ENCODE measurements around the gene TLE5. TPM values are rescaled to one million over a fixed set of nuclear protein-coding genes. Genes with fewer than 3 reads are reported as not detected.

TLE5 gene
- total and polyA plus RNA-seq, 9 of the 15 experiments (the other 6 are each of a cell fraction or from before 2014, with no cell fraction given): 2.0 to 347 (median 235) TPM

DNA sequence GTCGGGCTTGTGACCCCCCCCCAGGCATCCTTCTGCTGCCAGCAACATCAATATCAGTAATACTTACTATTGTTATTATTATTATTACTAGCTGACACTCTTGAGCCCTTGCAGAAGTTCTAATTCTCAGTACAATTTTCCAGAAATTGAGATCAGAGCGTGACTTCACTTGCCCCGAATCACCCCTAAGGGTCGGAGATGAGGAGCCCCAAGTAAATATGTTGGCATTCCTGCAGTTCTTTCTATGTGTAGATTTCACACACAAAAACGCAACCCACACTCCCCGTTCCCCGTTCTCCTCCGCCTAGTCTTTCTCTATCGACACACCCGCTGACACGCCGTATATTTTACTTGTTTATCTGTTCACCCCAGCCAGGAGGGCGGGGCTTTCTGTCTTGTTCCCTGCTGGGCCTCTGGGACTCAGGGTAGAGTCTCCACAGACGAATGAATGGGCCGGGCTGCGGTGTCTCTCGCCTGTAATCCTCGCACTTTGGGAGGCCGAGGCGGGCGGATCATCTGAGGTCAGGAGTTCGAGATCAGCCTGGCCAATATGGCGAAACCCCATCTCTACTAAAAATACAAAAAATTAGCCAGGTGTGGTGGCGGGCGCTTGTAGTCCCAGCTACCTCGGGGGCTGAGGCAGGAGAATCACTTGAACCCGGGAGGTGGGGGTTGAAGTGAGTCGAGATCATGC is 14.7 kb downstream of the TLE5 start (continued):
- no peak for TF ChIP-seq KLF10 (CRISPR knock-in tag; IDR thresholded peaks at IDR 0.05)
- no peak for TF ChIP-seq GTF2F1 (IDR thresholded peaks at IDR 0.05; ENCODE audit: low read depth, low read length)
- TF ChIP-seq YY1 (IDR thresholded peaks at IDR 0.05; ENCODE audit: borderline replicate concordance in 1 of 3, control insufficient read depth in 1 of 3, extremely low read depth in 1 of 3, insufficient read depth in 3 of 3, insufficient read length in 1 of 3, insufficient replicate concordance in 2 of 3, low read depth in 1 of 3, low read length in 2 of 3): peak in 1 of 3 experiments; percentile 34
- TF ChIP-seq, protein P1, sequence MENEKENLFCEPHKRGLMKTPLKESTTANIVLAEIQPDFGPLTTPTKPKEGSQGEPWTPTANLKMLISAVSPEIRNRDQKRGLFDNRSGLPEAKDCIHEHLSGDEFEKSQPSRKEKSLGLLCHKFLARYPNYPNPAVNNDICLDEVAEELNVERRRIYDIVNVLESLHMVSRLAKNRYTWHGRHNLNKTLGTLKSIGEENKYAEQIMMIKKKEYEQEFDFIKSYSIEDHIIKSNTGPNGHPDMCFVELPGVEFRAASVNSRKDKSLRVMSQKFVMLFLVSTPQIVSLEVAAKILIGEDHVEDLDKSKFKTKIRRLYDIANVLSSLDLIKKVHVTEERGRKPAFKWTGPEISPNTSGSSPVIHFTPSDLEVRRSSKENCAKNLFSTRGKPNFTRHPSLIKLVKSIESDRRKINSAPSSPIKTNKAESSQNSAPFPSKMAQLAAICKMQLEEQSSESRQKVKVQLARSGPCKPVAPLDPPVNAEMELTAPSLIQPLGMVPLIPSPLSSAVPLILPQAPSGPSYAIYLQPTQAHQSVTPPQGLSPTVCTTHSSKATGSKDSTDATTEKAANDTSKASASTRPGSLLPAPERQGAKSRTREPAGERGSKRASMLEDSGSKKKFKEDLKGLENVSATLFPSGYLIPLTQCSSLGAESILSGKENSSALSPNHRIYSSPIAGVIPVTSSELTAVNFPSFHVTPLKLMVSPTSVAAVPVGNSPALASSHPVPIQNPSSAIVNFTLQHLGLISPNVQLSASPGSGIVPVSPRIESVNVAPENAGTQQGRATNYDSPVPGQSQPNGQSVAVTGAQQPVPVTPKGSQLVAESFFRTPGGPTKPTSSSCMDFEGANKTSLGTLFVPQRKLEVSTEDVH (IDR thresholded peaks at IDR 0.05; ENCODE audit: low read depth, partially characterized antibody): no peak
- TF ChIP-seq, protein P2, sequence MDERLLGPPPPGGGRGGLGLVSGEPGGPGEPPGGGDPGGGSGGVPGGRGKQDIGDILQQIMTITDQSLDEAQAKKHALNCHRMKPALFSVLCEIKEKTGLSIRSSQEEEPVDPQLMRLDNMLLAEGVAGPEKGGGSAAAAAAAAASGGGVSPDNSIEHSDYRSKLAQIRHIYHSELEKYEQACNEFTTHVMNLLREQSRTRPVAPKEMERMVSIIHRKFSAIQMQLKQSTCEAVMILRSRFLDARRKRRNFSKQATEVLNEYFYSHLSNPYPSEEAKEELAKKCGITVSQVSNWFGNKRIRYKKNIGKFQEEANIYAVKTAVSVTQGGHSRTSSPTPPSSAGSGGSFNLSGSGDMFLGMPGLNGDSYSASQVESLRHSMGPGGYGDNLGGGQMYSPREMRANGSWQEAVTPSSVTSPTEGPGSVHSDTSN (CRISPR knock-in tag; IDR thresholded peaks at IDR 0.05; ENCODE audit: low read depth): peak; percentile 50; the same call in 1 of the 2 replicates
- TF ChIP-seq, protein P2 (tag; conservative IDR thresholded peaks at IDR 0.05; ENCODE audit: low read depth): peak; percentile 99
- peak in 1 of 2 experiments; percentile 28; a peak in 1 of 3 replicates for TF ChIP-seq CBX3 (IDR thresholded peaks at IDR 0.05; ENCODE audit: borderline replicate concordance in 1 of 2, low read length in 2 of 2)
- no peak for TF ChIP-seq LCOR (CRISPR knock-in tag; IDR thresholded peaks at IDR 0.05)
- TF ChIP-seq CBX8 (IDR thresholded peaks at IDR 0.05; ENCODE audit: borderline replicate concordance, extremely low read depth, low read depth, low read length, poor library complexity, severe bottlenecking): no peak
- TF ChIP-seq HDGF (IDR thresholded peaks at IDR 0.05): no peak
- no peak for TF ChIP-seq PTTG1 (tag; IDR thresholded peaks at IDR 0.05; ENCODE audit: low read depth)
- TF ChIP-seq NCOA6 (IDR thresholded peaks at IDR 0.05): no peak
- TF ChIP-seq GATAD2B (IDR thresholded peaks at IDR 0.05; ENCODE audit: borderline replicate concordance): 0 out of 2 replicates have a peak, but pooled peaks have one; percentile 35
- no peak for TF ChIP-seq NFE2 (IDR thresholded peaks at IDR 0.05; ENCODE audit: low read depth)
- TF ChIP-seq ETV5 (CRISPR knock-in tag; IDR thresholded peaks at IDR 0.05; ENCODE audit: low read depth): no peak
- peak; percentile 89 for TF ChIP-seq L3MBTL2 (IDR thresholded peaks at IDR 0.05)
- TF ChIP-seq, protein P3, sequence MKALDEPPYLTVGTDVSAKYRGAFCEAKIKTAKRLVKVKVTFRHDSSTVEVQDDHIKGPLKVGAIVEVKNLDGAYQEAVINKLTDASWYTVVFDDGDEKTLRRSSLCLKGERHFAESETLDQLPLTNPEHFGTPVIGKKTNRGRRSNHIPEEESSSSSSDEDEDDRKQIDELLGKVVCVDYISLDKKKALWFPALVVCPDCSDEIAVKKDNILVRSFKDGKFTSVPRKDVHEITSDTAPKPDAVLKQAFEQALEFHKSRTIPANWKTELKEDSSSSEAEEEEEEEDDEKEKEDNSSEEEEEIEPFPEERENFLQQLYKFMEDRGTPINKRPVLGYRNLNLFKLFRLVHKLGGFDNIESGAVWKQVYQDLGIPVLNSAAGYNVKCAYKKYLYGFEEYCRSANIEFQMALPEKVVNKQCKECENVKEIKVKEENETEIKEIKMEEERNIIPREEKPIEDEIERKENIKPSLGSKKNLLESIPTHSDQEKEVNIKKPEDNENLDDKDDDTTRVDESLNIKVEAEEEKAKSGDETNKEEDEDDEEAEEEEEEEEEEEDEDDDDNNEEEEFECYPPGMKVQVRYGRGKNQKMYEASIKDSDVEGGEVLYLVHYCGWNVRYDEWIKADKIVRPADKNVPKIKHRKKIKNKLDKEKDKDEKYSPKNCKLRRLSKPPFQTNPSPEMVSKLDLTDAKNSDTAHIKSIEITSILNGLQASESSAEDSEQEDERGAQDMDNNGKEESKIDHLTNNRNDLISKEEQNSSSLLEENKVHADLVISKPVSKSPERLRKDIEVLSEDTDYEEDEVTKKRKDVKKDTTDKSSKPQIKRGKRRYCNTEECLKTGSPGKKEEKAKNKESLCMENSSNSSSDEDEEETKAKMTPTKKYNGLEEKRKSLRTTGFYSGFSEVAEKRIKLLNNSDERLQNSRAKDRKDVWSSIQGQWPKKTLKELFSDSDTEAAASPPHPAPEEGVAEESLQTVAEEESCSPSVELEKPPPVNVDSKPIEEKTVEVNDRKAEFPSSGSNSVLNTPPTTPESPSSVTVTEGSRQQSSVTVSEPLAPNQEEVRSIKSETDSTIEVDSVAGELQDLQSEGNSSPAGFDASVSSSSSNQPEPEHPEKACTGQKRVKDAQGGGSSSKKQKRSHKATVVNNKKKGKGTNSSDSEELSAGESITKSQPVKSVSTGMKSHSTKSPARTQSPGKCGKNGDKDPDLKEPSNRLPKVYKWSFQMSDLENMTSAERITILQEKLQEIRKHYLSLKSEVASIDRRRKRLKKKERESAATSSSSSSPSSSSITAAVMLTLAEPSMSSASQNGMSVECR (CRISPR knock-in tag; IDR thresholded peaks at IDR 0.05): 0 out of 2 replicates have a peak, but pooled peaks have one; percentile 21

Data from K562 (cell line).